Measurements from ENCODE around the gene CPM. TPM values are rescaled to one million over a fixed set of nuclear protein-coding genes. Genes with fewer than 3 reads are reported as not detected.

CPM gene
- total and polyA plus RNA-seq, 10 of the 15 experiments (the other 5 are each of a cell fraction or from before 2014, with no cell fraction given), result 0.06 to 1.7 (median 0.41) TPM

- TF ChIP-seq BCLAF1 (IDR thresholded peaks at IDR 0.05), result no peak
- peak; percentile 30; the same call in 1 of the 2 replicates for TF ChIP-seq POLR2AphosphoS2 (IDR thresholded peaks at IDR 0.05; ENCODE audit: low read depth, low read length)
- no peak for TF ChIP-seq CHD1 (IDR thresholded peaks at IDR 0.05; ENCODE audit: low read depth, low read length)
- TF ChIP-seq EGR1 (IDR thresholded peaks at IDR 0.05; ENCODE audit: borderline replicate concordance in 1 of 2, low read depth in 2 of 2, low read length in 2 of 2), result no peak
- no peak for TF ChIP-seq SMC3 (IDR thresholded peaks at IDR 0.05; ENCODE audit: borderline replicate concordance, low read length)
- TF ChIP-seq ATF3 (IDR thresholded peaks at IDR 0.05; ENCODE audit: borderline replicate concordance, extremely low read depth, low read depth, low read length), result no peak
- TF ChIP-seq POU2F2 (IDR thresholded peaks at IDR 0.05; ENCODE audit: borderline replicate concordance, low read depth, low read length), result no peak
- TF ChIP-seq E2F8 (IDR thresholded peaks at IDR 0.05; ENCODE audit: low read depth, partially characterized antibody), result no peak
- no peak for TF ChIP-seq NBN (IDR thresholded peaks at IDR 0.05)
- TF ChIP-seq NR2C1 (IDR thresholded peaks at IDR 0.05), result no peak
- no peak for TF ChIP-seq TCF7 (IDR thresholded peaks at IDR 0.05; ENCODE audit: borderline replicate concordance)
- no peak for TF ChIP-seq SREBF2 (IDR thresholded peaks at IDR 0.05; ENCODE audit: low read length)
- no peak for TF ChIP-seq ZNF274 (IDR thresholded peaks at IDR 0.05; ENCODE audit: insufficient read depth, insufficient read length)
- no peak for TF ChIP-seq WRNIP1 (IDR thresholded peaks at IDR 0.05; ENCODE audit: borderline replicate concordance, low read depth, low read length)
- no peak for TF ChIP-seq REST (IDR thresholded peaks at IDR 0.05; ENCODE audit: low read depth, low read length)
- TF ChIP-seq POLR2AphosphoS5 (IDR thresholded peaks at IDR 0.05; ENCODE audit: low read length), result peak; percentile 55
- no peak for TF ChIP-seq MXI1 (IDR thresholded peaks at IDR 0.05; ENCODE audit: low read depth, low read length)
- no peak for TF ChIP-seq ZNF24 (IDR thresholded peaks at IDR 0.05)
- no peak for TF ChIP-seq CBX5 (IDR thresholded peaks at IDR 0.05; ENCODE audit: low read depth)
- 0 out of 2 replicates have a peak, but pooled peaks have one; percentile 55 for TF ChIP-seq PAX8 (IDR thresholded peaks at IDR 0.05)
These were observed 120.3 kb downstream of the CPM start (continued) for GRCh38 chr12:68812553-68813241.

Data from GM12878 (cell line).